Measurements from ENCODE around the gene CZIB.

The CZIB gene

DNA sequence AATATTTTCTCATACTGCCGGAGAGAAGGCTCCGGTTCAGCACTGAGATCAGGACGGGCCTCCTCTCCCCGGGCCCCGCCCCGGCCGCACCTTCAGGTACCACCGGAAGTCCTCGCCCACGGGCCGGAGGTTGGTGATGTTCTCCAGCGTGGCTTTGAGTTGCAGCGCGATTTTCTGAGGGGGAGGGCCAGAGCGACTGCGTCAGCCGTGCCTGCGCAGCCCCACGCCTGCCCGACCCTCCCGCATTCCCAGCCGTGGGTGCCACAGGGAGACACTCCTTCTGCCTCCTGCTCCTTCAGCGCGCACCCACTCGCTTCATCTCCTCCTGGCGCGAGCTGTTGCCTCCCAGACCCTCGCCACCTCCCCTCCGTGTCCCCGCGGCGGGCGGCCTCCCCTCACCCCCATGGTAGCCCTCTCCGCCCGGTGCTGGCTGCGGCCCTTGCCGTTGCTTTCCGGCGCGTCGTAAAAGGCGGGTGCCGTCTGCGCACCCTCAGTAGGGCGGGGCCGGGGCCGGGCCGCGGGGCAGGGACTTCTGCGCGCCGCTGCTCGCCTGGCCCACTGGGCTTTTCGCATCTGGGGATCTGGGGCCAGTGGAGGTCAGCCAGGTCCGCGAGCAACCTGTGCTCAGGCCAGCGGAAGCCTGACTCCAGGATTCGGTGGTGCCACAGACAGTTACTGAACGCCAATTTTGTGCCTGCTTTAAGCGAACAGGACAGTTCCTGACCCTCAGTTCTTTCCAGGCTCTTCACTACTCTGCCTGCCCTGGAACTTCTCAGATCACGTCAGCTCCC is at the start of gene CZIB:
CZIB (minus strand) TSS at position 464 of the 791 bp plus-strand sequence; CDS start at position 405, 59 bp downstream.
- H3K4me3 ChIP-seq (ENCODE audit: low read depth, low read length) = peak within 1 kb of the TSS; percentile 91
- peak; percentile 92 for DNase-seq (ENCODE audit: low read depth, low spot score)
- no peak for TF ChIP-seq CTCF (IDR thresholded peaks at IDR 0.05; ENCODE audit: low read depth, low read length)
- in situ Hi-C loops (cut with HindIII; ENCODE audit: low sequenced_read_pairs) = no loop called here

DNA sequence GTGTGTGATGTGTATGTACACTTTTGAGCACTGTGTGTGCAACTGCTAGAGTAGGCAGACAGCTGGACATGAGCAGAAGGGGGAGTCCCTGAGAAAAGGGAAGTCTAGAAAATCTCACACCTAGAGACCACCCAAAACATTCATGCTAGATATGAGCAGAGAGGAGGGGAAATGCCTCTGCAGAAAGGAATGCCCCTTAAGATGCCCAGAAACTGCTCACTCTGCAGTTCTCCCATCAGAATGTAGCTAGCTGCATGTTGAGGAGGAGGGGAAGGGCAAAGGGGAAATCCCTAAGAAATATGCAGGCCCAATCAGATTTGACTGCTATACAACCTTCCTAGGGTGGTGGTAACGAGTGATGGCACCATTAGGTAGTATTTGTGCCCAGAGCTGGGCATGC is 49.7 kb upstream of the CZIB start:
- TF ChIP-seq CTCF (IDR thresholded peaks at IDR 0.05; ENCODE audit: low read depth, low read length) = no peak
- no peak overlapping the region for H3K4me3 ChIP-seq (ENCODE audit: low read depth, low read length)
- no peak for DNase-seq (ENCODE audit: low read depth, low spot score)
- in situ Hi-C loops (cut with HindIII; ENCODE audit: low sequenced_read_pairs) = no loop called here

DNA sequence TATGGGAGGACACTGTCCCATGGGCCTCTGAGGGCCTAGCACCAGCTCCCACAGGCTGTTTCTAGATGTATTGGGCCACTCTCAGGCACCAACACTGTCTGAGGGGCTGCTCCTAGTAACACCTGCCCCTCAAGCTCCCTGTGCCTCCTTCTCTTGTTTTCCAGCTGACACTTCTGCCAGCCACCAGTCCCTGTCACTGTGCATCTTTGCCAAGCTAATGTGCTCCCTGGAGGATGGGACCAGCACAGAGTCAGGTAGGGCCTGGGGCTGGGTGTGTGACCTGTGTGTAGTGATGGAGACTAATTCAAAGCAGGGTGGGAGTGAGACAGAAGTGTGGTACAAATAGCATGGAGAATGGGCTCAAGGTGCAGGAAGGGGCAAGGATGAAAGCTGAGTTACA is 47.3 kb upstream of the CZIB start:
- H3K4me3 ChIP-seq (ENCODE audit: low read depth, low read length) = no peak overlapping the region
- no peak for DNase-seq (ENCODE audit: low read depth, low spot score)
- TF ChIP-seq CTCF (IDR thresholded peaks at IDR 0.05; ENCODE audit: low read depth, low read length) = no peak
- in situ Hi-C loops (cut with HindIII; ENCODE audit: low sequenced_read_pairs) = no loop called here

DNA sequence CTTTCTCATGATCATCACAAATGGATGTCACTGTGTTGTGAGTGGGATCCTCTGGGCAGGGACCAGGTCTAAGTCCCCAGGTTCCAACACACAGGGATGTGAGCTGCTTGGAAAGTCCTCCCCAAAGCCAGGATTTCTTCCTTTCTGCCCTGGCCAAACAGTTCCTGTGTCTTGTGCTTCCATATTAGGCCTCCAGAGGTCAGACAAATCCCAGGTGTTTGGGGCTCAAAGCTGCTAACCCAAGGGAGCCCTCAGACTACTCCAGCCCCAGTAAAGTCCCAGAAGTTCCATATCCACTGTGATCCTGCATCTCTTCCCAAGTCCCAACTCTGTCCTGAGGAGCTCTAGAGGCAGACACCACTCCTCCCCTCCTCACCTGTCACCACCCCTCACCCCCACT is 45.6 kb upstream of the CZIB start:
- H3K4me3 ChIP-seq (ENCODE audit: low read depth, low read length) = no peak overlapping the region
- peak; percentile 34 for TF ChIP-seq CTCF (IDR thresholded peaks at IDR 0.05; ENCODE audit: low read depth, low read length)
- no peak for DNase-seq (ENCODE audit: low read depth, low spot score)
- in situ Hi-C loops (cut with HindIII; ENCODE audit: low sequenced_read_pairs) = no loop called here

GRCh38 chr1:53265581-53265980 is 45.1 kb upstream of the CZIB start:
- TF ChIP-seq CTCF (IDR thresholded peaks at IDR 0.05; ENCODE audit: low read depth, low read length) = no peak
- H3K4me3 ChIP-seq (ENCODE audit: low read depth, low read length) = no peak overlapping the region
- DNase-seq (ENCODE audit: low read depth, low spot score) = no peak
- in situ Hi-C loops (cut with HindIII; ENCODE audit: low sequenced_read_pairs) = no loop called here

GRCh38 chr1:53264048-53264447 is 43.6 kb upstream of the CZIB start:
- in situ Hi-C loops (cut with HindIII; ENCODE audit: low sequenced_read_pairs) = no loop called here
- no peak overlapping the region for H3K4me3 ChIP-seq (ENCODE audit: low read depth, low read length)
- DNase-seq (ENCODE audit: low read depth, low spot score) = no peak
- TF ChIP-seq CTCF (IDR thresholded peaks at IDR 0.05; ENCODE audit: low read depth, low read length) = no peak

All from astrocyte of the spinal cord (primary cell).